IMR-90 (cell line): ENCODE results near the gene GRIK1. TPM values are rescaled to one million over a fixed set of nuclear protein-coding genes. Genes with fewer than 3 reads are reported as not detected.

ENCODE experiments used
- ATAC-seq: fragments of 200-7000 bp; cut with Tn5 transposase; 2 replicates; pipeline ENCODE4 v1.9.1; 2020; ENCODE audit warnings: low read depth, mild to moderate bottlenecking, moderate library complexity
- BruUV-seq: library from RNA; stranded (reverse); fragments of 400-500 nt; replicated peaks from 2 replicates; lab custom pipeline; 2021; lab: Mats Ljungman, UMichigan
- CTCF ChIA-PET: fragments of 300-600 bp; formaldehyde crosslinking; extraction: SDS; loops from one replicate; lab custom pipeline; 2021; ENCODE audit warnings: antibody characterized with exemption; lab: Yijun Ruan, JAX
- POLR2A ChIA-PET: fragments of 300-600 bp; sonication (Branson Sonifier 250); formaldehyde crosslinking; loops from one replicate; lab custom pipeline; 2022; ENCODE audit warnings: antibody characterized with exemption; ENCODE audit not compliant: unreplicated experiment; lab: Charles Lee
- DNase-seq: peaks from one replicate; pipeline ENCODE4 v3.0.0; 2013
- H2AFZ ChIP-seq: replicated peaks from 2 replicates; pipeline ENCODE3; 2013; ENCODE audit warnings: low read length, mild to moderate bottlenecking; ENCODE audit not compliant: poor library complexity
- H2AK5ac ChIP-seq: 2 replicates; pipeline ENCODE4 v1.6.1; 2013; ENCODE audit warnings: low read depth, low read length, inconsistent platforms
- H2AK9ac ChIP-seq: replicated peaks from 2 replicates; pipeline ENCODE3; 2013; ENCODE audit warnings: mild to moderate bottlenecking, low read depth, low read length, moderate library complexity; ENCODE audit not compliant: poor library complexity
- H2BK120ac ChIP-seq: 2 replicates; pipeline ENCODE4 v1.6.1; 2013; ENCODE audit warnings: low read depth, low read length, inconsistent platforms
- H2BK15ac ChIP-seq: 3 replicates; pipeline ENCODE4 v1.6.1; 2013; ENCODE audit warnings: low read depth, low read length, inconsistent platforms
- H2BK20ac ChIP-seq: 2 replicates; pipeline ENCODE4 v1.6.1; 2013; ENCODE audit warnings: low read depth, mild to moderate bottlenecking, inconsistent platforms, low read length, moderate library complexity
- H2BK5ac ChIP-seq: 2 replicates; pipeline ENCODE4 v1.6.1; 2013; ENCODE audit warnings: mild to moderate bottlenecking, low read depth, low read length, inconsistent platforms; ENCODE audit not compliant: poor library complexity, severe bottlenecking
- H3K14ac ChIP-seq: replicated peaks from 2 replicates; pipeline ENCODE4 v1.6.1; 2013; ENCODE audit warnings: low read depth, low read length, inconsistent platforms
- H3K18ac ChIP-seq: 2 replicates; pipeline ENCODE4 v1.6.1; 2013; ENCODE audit warnings: low read depth, low read length, control low read depth
- H3K23ac ChIP-seq: 2 replicates; pipeline ENCODE4 v1.6.1; 2013; ENCODE audit warnings: low read depth, low read length, inconsistent platforms
- H3K27ac ChIP-seq: 2 replicates; pipeline ENCODE4 v1.5.1; 2013; ENCODE audit warnings: mild to moderate bottlenecking, control low read depth, low read length; ENCODE audit not compliant: insufficient read depth
- H3K27me3 ChIP-seq: 2 replicates; pipeline ENCODE4 v1.6.1; 2013; ENCODE audit warnings: low read length; ENCODE audit not compliant: control insufficient read depth, insufficient read depth
- H3K36me3 ChIP-seq: 2 replicates; pipeline ENCODE4 v1.6.1; 2013; ENCODE audit warnings: low read length, mixed read lengths; ENCODE audit not compliant: control insufficient read depth, insufficient read depth
- H3K4ac ChIP-seq: 2 replicates; pipeline ENCODE4 v1.6.1; 2013; ENCODE audit warnings: low read depth, low read length, inconsistent platforms
- H3K4me1 ChIP-seq: 2 replicates; pipeline ENCODE4 v1.6.1; 2013; ENCODE audit warnings: low read length, mixed read lengths; ENCODE audit not compliant: control insufficient read depth, insufficient read depth
- H3K4me2 ChIP-seq: 2 replicates; pipeline ENCODE4 v1.6.1; 2013; ENCODE audit warnings: low read depth, mild to moderate bottlenecking, control low read depth, low read length, moderate library complexity
- H3K4me3 ChIP-seq: 2 replicates; pipeline ENCODE4 v1.5.1; 2013; ENCODE audit warnings: low read depth, mild to moderate bottlenecking, control low read depth, low read length, moderate library complexity; ENCODE audit not compliant: insufficient read depth
- H3K56ac ChIP-seq: 2 replicates; pipeline ENCODE4 v1.6.1; 2013; ENCODE audit warnings: low read length, inconsistent platforms; ENCODE audit not compliant: insufficient read depth; ENCODE audit errors: extremely low read depth
- H3K79me1 ChIP-seq, 2 experiments: 2 replicates each; pipeline ENCODE4 v1.6.1; 2013; ENCODE audit warnings: low read length in 2 of 2, inconsistent platforms in 1 of 2, low read depth in 1 of 2
- H3K9ac ChIP-seq: 2 replicates; pipeline ENCODE4 v1.6.1; 2013; ENCODE audit warnings: low read depth, low read length, control low read depth
- H3K9me1 ChIP-seq: 2 replicates; pipeline ENCODE4 v1.6.1; 2013; ENCODE audit warnings: low read length, inconsistent platforms; ENCODE audit not compliant: insufficient read depth
- H3K9me3 ChIP-seq: 2 replicates; pipeline ENCODE4 v1.6.1; 2013; ENCODE audit warnings: low read length; ENCODE audit not compliant: control insufficient read depth, insufficient read depth
- H4K20me1 ChIP-seq: 2 replicates; pipeline ENCODE4 v1.6.1; 2013; ENCODE audit warnings: low read length, inconsistent platforms; ENCODE audit not compliant: insufficient read depth
- H4K5ac ChIP-seq: 2 replicates; pipeline ENCODE4 v1.6.1; 2013; ENCODE audit warnings: mild to moderate bottlenecking, low read depth, low read length, control low read depth
- H4K8ac ChIP-seq, 2 experiments: 2 replicates each; pipeline ENCODE4 v1.6.1; 2013; ENCODE audit warnings: low read depth in 2 of 2, low read length in 2 of 2, control low read depth in 1 of 2, inconsistent platforms in 1 of 2
- H4K91ac ChIP-seq: 2 replicates; pipeline ENCODE4 v1.6.1; 2013; ENCODE audit warnings: low read depth, low read length, inconsistent platforms; ENCODE audit not compliant: insufficient read depth
- CEBPB ChIP-seq: IDR thresholded peaks from 2 replicates; pipeline ENCODE4 v1.6.1; 2012; ENCODE audit warnings: low read depth, low read length, improper control_type of control experiment
- MXI1 ChIP-seq: IDR thresholded peaks from 2 replicates; pipeline ENCODE4 v1.6.1; 2012; ENCODE audit warnings: low read depth, mild to moderate bottlenecking, low read length, moderate library complexity, borderline replicate concordance
- NFE2L2 ChIP-seq: fragments of 150-350 bp; IDR thresholded peaks from 2 replicates; pipeline ENCODE4 v1.6.1; 2016; ENCODE audit warnings: low read depth, mild to moderate bottlenecking, low read length
- RCOR1 ChIP-seq: IDR thresholded peaks from 2 replicates; pipeline ENCODE4 v1.6.1; 2012; ENCODE audit warnings: mild to moderate bottlenecking, low read length, improper control_type of control experiment; ENCODE audit not compliant: insufficient replicate concordance
- WGBS, 2 experiments: methylation state at CpG; one replicate each; pipeline versions ENCODE4 v1.1.5 to v1.1.7; 2013; ENCODE audit warnings: missing lambda C conversion rate in 2 of 2; ENCODE audit not compliant: insufficient read length in 1 of 2; ENCODE audit errors: extremely low coverage in 2 of 2; 5-methylcytosine and 5-hydroxymethylcytosine counted together
- dilution Hi-C: fragments of 300-500 bp; cut with HindIII; formaldehyde crosslinking; loops from one replicate; pipeline ENCODE4 v1.14.3; 2018; ENCODE audit warnings: low sequenced_read_pairs; ENCODE audit not compliant: unreplicated experiment
- in situ Hi-C: fragments of 300-500 bp; cut with MboI; formaldehyde crosslinking; loops from 3 replicates; pipeline ENCODE4 v1.14.3; 2019; ENCODE audit warnings: low sequenced_read_pairs, inconsistent platforms, mixed read lengths
- intact Hi-C: fragments of 100-400 bp; cut with micrococcal nuclease; formaldehyde crosslinking; loops from 2 replicates; pipeline ENCODE4 v1.10.0; 2022
- polyA plus RNA-seq, 3 experiments: library from polyadenylated mRNA; depleted of rRNA; stranded (reverse); fragments of >200 nt; gene quantifications; 2 replicates each; pipeline ENCODE4 v1.2.3, GENCODE V29; 2012; ENCODE audit warnings: low replicate concordance in 1 of 3
- total RNA-seq: library from RNA; depleted of rRNA; stranded (reverse); fragments of >200 nt; gene quantifications from 2 replicates; pipeline ENCODE4 v1.2.3, GENCODE V29; 2012

Gene GRIK1
- total and polyA plus RNA-seq, 2 of the 4 experiments (the other 2 are of a cell fraction): not detected

DNA sequence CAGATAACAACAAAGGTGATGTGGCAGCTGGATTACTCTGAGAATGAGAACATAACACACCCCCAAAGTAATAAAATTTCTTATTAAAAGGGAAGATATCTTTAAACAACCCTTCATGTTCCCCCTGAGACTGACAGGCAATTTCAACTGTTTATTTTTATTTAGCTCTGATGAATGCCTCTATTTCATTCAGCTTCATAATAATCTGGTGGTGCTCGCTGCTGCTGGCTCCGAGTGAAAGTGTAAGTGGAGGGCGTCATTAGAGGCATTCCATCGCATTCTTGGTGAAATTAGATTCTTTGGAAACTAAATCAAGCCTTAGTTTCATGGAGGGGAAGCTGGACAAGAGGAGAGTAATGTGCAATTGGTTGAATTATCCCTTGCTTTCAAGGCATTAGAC lies 128.9 kb downstream of the GRIK1 start:
- H3K36me3 ChIP-seq: no peaks in the 10 kb centered on the region
- H3K79me1 ChIP-seq: no peaks in the 10 kb centered on the region
- no CpG with 5 or more reads among the region's 4 CpGs for WGBS, 2 experiments
- no peak overlapping the region for H3K56ac ChIP-seq
- no peaks in the 10 kb centered on the region for H3K9me3 ChIP-seq
- H3K4me3 ChIP-seq: no peak overlapping the region
- no TSS peak for BruUV-seq
- ChIA-PET POLR2A (no interaction called here), CTCF (no interaction called here)
- H3K4me2 ChIP-seq: no peak overlapping the region
- no peak overlapping the region for H4K91ac ChIP-seq
- TF ChIP-seq MXI1 (no peak), NFE2L2 (no peak), CEBPB (no peak), RCOR1 (no peak)
- H3K27me3 ChIP-seq: peaks cover 8% of the 10 kb centered on the region; the same call in 1 of the 2 replicates
- in situ Hi-C loops: no loop called here
- no peak overlapping the region for H2AFZ ChIP-seq
- no peak overlapping the region for H2BK15ac ChIP-seq
- H3K9me1 ChIP-seq: no peaks in the 10 kb centered on the region
- H2BK120ac ChIP-seq: no peak overlapping the region
- no peak overlapping the region for H3K14ac ChIP-seq
- H3K9ac ChIP-seq: no peak overlapping the region
- dilution Hi-C loops: no loop called here
- no peak overlapping the region for H3K23ac ChIP-seq
- no peak overlapping the region for H3K18ac ChIP-seq
- intact Hi-C loops: no loop called here
- ATAC-seq: no peak
- H3K27ac ChIP-seq: no peak overlapping the region
- H4K8ac ChIP-seq: no peak overlapping the region
- no peak overlapping the region for H2BK5ac ChIP-seq
- no peak for DNase-seq
- H2AK9ac ChIP-seq: no peak overlapping the region
- no peak overlapping the region for H4K5ac ChIP-seq
- no peak overlapping the region for H2BK20ac ChIP-seq
- H3K4me1 ChIP-seq: no peaks in the 10 kb centered on the region
- H4K20me1 ChIP-seq: no peaks in the 10 kb centered on the region
- H3K4ac ChIP-seq: no peak overlapping the region
- H2AK5ac ChIP-seq: no peak overlapping the region
